ENCODE results near the gene LRG1.

GRCh38 chr19:4553775-4554174, 13.9 kb upstream of the LRG1 start:
- TF ChIP-seq GATA2 (IDR thresholded peaks at IDR 0.05; ENCODE audit: low read depth, low read length) (no peak), GATA3 (IDR thresholded peaks at IDR 0.05; ENCODE audit: low read depth, low read length) (no peak)

Data from SH-SY5Y (cell line).